Upper lobe of left lung (tissue), 6 donors: Measurements from ENCODE around the gene GPR52. TPM values are rescaled to one million over a fixed set of nuclear protein-coding genes. Genes with fewer than 3 reads are reported as not detected.

Experiments
- ATAC-seq, 2 donors: fragments of 200-7000 bp; cut with Tn5 transposase; one replicate each; pipeline ENCODE4 v1.9.1; 2022; ENCODE audit warnings: mild to moderate bottlenecking in 2 of 2, moderate library complexity in 2 of 2; ENCODE audit not compliant: low FRiP score in 2 of 2
- DNase-seq, 2 donors: peaks; one replicate each; pipeline ENCODE4 v3.0.0-alpha.2; 2019 to 2020
- H3K27ac ChIP-seq, 4 donors: fragments of 200-600 bp; sonication (generic); one replicate each; pipeline ENCODE4 v1.5.1; 2016 to 2019
- H3K27me3 ChIP-seq, 4 donors: fragments of 200-600 bp; sonication (generic); one replicate each; pipeline ENCODE4 v1.5.1; 2017 to 2019
- H3K36me3 ChIP-seq, 4 donors: fragments of 200-600 bp; sonication (generic); one replicate each; pipeline ENCODE4 v1.5.1; 2016 to 2019
- H3K4me1 ChIP-seq, 4 donors: fragments of 200-600 bp; sonication (generic); one replicate each; pipeline ENCODE4 v1.5.1; 2018 to 2019
- H3K4me3 ChIP-seq, 4 donors: fragments of 200-600 bp; sonication (generic); one replicate each; pipeline ENCODE4 v1.5.1; 2017 to 2019; ENCODE audit warnings: mild to moderate bottlenecking in 2 of 4, moderate library complexity in 1 of 4
- H3K9me3 ChIP-seq, 4 donors: fragments of 200-600 bp; sonication (generic); one replicate each; pipeline ENCODE4 v1.5.1; 2018 to 2019
- EP300 ChIP-seq, 4 donors: sonication (generic); formaldehyde crosslinking; IDR thresholded peaks; one replicate each; pipeline ENCODE4 v1.5.1; 2017; ENCODE audit warnings: antibody characterized with exemption in 4 of 4, control low read depth in 2 of 4
- POLR2A ChIP-seq, 4 donors: fragments of 450-650 bp; IDR thresholded peaks; one replicate each; pipeline ENCODE4 v1.5.1; 2016 to 2017; ENCODE audit warnings: antibody characterized with exemption in 4 of 4, mild to moderate bottlenecking in 2 of 4
- POLR2AphosphoS5 ChIP-seq, 2 donors: sonication (generic); formaldehyde crosslinking; IDR thresholded peaks; one replicate each; pipeline ENCODE4 v1.5.1; 2017; ENCODE audit warnings: antibody characterized with exemption in 2 of 2
- WGBS, 2 donors: methylation state at CpG; one replicate each; pipeline ENCODE4 v1.1.5; 2017 to 2018; 5-methylcytosine and 5-hydroxymethylcytosine counted together
- total RNA-seq, 6 donors: library from RNA; depleted of rRNA in 4 of 6; stranded (reverse); fragments of >200 nt in 4 of 6; gene quantifications; one replicate each; pipeline versions ENCODE4 v1.1.0 to v1.2.1, GENCODE V29; 2016 to 2021
- TF ChIP-seq, protein P1 (sequence below), 6 experiments: fragments of 450-650 bp in 4 of 6; fragments of 200-600 bp in 2 of 6; sonication (generic) in 2 of 6; IDR thresholded peaks; one replicate each; pipeline ENCODE4 v1.5.1; 2016 to 2019; ENCODE audit warnings: antibody characterized with exemption in 6 of 6
- donor health status: DM: no; HTN: no; CAD: no; lungs with moderate emphysema.
- donor health status: DM: no; HTN: yes; CAD: no; lungs with severe emphysema.

GPR52 gene
- total RNA-seq, 6 donors from 2014 or later = 1.1 to 3.8 (median 2.4) TPM

DNA sequence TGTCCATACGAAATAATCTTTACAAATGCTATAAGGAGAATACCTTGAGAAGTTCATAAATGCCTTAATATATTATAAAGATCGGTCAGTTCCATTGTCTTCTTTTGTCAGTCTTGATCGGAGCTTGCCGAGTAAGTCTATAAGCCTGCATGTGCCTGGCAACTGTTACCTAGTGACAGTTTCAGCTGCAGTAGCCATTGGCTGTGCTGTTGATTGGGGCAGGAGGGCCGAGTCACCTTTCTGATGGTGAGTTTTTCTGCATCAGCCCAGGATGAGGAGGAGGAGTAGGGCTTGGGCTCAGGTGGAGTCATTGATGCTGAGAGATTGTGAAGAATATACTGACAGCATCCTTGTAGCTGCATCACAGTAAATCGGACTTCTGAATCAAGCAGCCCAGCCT lies 1.9 kb upstream of the GPR52 start:
- H3K4me3 ChIP-seq = no peak overlapping the region
- H3K4me1 ChIP-seq = peaks cover 0 to 7% (median 0%) of the 10 kb centered on the region in 4 donors
- H3K9me3 ChIP-seq = no peaks in the 10 kb centered on the region
- 89 to 91% methylated on average over 5 to 6 of the region's 6 CpGs for WGBS, 2 donors
- no peaks in the 10 kb centered on the region for H3K36me3 ChIP-seq
- no peak for DNase-seq
- no peaks in the 10 kb centered on the region for H3K27me3 ChIP-seq
- no peak for TF ChIP-seq EP300 (IDR thresholded peaks at IDR 0.05)
- TF ChIP-seq POLR2AphosphoS5 (IDR thresholded peaks at IDR 0.05) = no peak
- TF ChIP-seq, protein P1, sequence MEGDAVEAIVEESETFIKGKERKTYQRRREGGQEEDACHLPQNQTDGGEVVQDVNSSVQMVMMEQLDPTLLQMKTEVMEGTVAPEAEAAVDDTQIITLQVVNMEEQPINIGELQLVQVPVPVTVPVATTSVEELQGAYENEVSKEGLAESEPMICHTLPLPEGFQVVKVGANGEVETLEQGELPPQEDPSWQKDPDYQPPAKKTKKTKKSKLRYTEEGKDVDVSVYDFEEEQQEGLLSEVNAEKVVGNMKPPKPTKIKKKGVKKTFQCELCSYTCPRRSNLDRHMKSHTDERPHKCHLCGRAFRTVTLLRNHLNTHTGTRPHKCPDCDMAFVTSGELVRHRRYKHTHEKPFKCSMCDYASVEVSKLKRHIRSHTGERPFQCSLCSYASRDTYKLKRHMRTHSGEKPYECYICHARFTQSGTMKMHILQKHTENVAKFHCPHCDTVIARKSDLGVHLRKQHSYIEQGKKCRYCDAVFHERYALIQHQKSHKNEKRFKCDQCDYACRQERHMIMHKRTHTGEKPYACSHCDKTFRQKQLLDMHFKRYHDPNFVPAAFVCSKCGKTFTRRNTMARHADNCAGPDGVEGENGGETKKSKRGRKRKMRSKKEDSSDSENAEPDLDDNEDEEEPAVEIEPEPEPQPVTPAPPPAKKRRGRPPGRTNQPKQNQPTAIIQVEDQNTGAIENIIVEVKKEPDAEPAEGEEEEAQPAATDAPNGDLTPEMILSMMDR (IDR thresholded peaks at IDR 0.05) = no peak
- TF ChIP-seq POLR2A (IDR thresholded peaks at IDR 0.05) = no peak
- no peak for ATAC-seq
- no peak overlapping the region for H3K27ac ChIP-seq

DNA sequence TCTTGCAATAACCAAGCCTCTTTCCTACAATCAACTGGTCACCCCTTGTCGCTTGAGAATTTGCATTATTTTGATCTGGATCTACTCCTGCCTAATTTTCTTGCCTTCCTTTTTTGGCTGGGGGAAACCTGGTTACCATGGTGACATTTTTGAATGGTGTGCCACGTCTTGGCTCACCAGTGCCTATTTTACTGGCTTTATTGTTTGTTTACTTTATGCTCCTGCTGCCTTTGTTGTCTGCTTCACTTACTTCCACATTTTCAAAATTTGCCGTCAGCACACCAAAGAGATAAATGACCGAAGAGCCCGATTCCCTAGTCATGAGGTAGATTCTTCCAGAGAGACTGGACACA lies 743 bp downstream of the GPR52 start:
- Histone ChIP-seq H3K27me3 (no peaks in the 10 kb centered on the region), H3K4me1 (peaks cover 0 to 7% (median 0%) of the 10 kb centered on the region in 4 donors), H3K36me3 (no peaks in the 10 kb centered on the region), H3K4me3 (no peak overlapping the region), H3K27ac (peak overlapping the region in 2 of 4 donors; percentile 7 to 27), H3K9me3 (no peaks in the 10 kb centered on the region)
- 65 to 79% methylated on average over 5 of the region's 5 CpGs for WGBS, 2 donors
- ATAC-seq = no peak
- TF ChIP-seq EP300 (IDR thresholded peaks at IDR 0.05) (no peak), POLR2AphosphoS5 (IDR thresholded peaks at IDR 0.05) (no peak), POLR2A (IDR thresholded peaks at IDR 0.05) (no peak)
- TF ChIP-seq, protein P1 (IDR thresholded peaks at IDR 0.05) = no peak
- DNase-seq = no peak

DNA sequence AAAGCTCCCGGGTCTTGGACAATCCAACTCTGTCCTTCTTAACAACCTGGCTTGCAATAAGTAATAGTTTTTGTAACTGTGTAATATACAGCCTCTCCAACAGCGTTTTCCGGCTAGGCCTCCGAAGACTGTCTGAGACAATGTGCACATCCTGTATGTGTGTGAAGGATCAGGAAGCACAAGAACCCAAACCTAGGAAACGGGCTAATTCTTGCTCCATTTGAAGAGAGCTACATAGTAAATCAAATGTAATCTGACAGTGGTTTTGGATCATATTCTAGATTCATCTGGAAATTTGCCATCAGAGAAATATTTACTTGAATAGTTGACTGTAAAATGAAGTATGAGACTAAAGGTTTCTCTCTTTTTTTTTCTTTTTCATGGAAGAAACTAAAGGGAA lies 1.2 kb downstream of the GPR52 start:
- H3K4me1 ChIP-seq = peaks cover 0 to 7% (median 0%) of the 10 kb centered on the region in 4 donors
- WGBS, 2 donors = 48 to 70% methylated on average over 5 of the region's 5 CpGs
- no peaks in the 10 kb centered on the region for H3K9me3 ChIP-seq
- peak overlapping the region in 2 of 4 donors; percentile 7 to 27 for H3K27ac ChIP-seq
- no peak overlapping the region for H3K4me3 ChIP-seq
- TF ChIP-seq, protein P1 (IDR thresholded peaks at IDR 0.05) = no peak
- TF ChIP-seq POLR2A (IDR thresholded peaks at IDR 0.05) (no peak), EP300 (IDR thresholded peaks at IDR 0.05) (no peak), POLR2AphosphoS5 (IDR thresholded peaks at IDR 0.05) (no peak)
- no peak for DNase-seq
- no peaks in the 10 kb centered on the region for H3K36me3 ChIP-seq
- ATAC-seq = no peak
- H3K27me3 ChIP-seq = no peaks in the 10 kb centered on the region

DNA sequence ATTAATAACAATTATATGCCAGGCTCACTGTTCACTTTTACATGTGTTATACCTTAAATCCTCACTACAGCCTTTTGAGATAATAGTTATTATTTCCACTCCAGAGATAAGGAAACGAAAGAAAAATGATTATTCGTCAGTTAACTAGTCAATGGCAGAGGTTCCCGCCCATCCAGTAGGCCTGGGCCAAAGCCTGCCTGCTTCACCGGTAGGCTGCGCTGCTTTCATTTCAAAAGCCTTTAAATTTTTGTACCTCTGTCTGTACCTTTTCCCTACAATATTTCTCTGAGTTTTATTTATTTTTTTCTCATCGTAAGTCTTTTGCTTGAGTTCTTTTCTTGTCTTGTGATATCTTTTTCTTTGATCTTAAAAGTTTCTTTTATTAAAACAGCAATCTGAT lies 3.6 kb downstream of the GPR52 start:
- H3K27me3 ChIP-seq = no peaks in the 10 kb centered on the region
- H3K4me3 ChIP-seq = no peak overlapping the region
- 91 to 93% methylated on average over 6 of the region's 6 CpGs for WGBS, 2 donors
- H3K9me3 ChIP-seq = no peaks in the 10 kb centered on the region
- H3K36me3 ChIP-seq = no peaks in the 10 kb centered on the region
- peaks cover 0 to 7% (median 0%) of the 10 kb centered on the region in 4 donors for H3K4me1 ChIP-seq
- no peak overlapping the region for H3K27ac ChIP-seq
- ATAC-seq (no peak), DNase-seq (no peak)
- TF ChIP-seq, protein P1 (IDR thresholded peaks at IDR 0.05) = no peak
- no peak for TF ChIP-seq POLR2A (IDR thresholded peaks at IDR 0.05)

DNA sequence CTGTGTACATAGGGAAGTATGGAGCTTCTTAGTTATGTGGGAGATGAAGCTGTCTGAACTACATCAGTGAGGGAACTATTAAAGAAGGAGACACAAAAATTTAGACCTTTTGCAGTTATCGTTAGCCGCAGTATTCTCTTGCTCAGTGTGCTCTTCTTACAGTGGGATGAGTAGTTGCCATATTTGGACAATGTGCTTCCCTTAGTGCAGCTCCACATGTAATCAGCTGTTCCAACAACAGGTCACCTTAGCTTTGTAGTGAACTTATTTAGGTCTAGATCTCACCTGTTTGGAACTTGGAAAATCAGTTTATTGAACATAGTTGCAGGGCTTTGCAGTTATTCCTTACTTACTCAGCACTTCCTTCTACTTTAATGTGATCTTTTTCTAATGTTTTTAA lies 18.1 kb downstream of the GPR52 start:
- DNase-seq (no peak), ATAC-seq (no peak)
- Histone ChIP-seq H3K27ac (no peak overlapping the region), H3K36me3 (no peaks in the 10 kb centered on the region), H3K27me3 (no peaks in the 10 kb centered on the region), H3K9me3 (no peaks in the 10 kb centered on the region), H3K4me3 (no peak overlapping the region), H3K4me1 (no peaks in the 10 kb centered on the region)
- no peak for TF ChIP-seq POLR2A (IDR thresholded peaks at IDR 0.05)
- no peak for TF ChIP-seq EP300 (IDR thresholded peaks at IDR 0.05)
- TF ChIP-seq POLR2AphosphoS5 (IDR thresholded peaks at IDR 0.05) = no peak
- TF ChIP-seq, protein P1 (IDR thresholded peaks at IDR 0.05) = no peak
- 94 to 95% methylated on average over 2 of the region's 2 CpGs for WGBS, 2 donors
